GM12891 (cell line): ENCODE measurements around the gene MDFI.

ENCODE experiments used
- POLR2A ChIP-seq: IDR thresholded peaks from 2 replicates; pipeline ENCODE4 v1.6.1; 2011; ENCODE audit warnings: low read depth, low read length, control low read depth
- POLR2AphosphoS5 ChIP-seq: IDR thresholded peaks from 2 replicates; pipeline ENCODE4 v1.6.1; 2011; ENCODE audit warnings: low read depth, low read length, control low read depth
- POU2F2 ChIP-seq: IDR thresholded peaks from 2 replicates; pipeline ENCODE4 v1.6.1; 2011; ENCODE audit warnings: low read depth, mild to moderate bottlenecking, control low read depth, low read length, moderate library complexity
- TAF1 ChIP-seq: IDR thresholded peaks from 2 replicates; pipeline ENCODE4 v1.6.1; 2011; ENCODE audit warnings: low read depth, low read length, control low read depth

DNA sequence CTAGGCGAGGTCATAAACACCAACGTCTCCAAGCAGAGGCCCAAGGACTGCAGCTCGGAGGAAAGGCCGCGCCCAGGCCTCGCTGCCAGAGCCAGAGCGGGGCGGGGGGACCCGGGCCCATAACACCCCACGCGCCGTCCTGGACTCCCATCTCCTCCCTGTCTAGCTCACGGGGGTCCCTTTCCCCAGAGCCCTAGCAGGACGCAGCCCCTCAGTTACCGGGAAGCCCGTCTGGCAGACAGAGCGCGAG lies 44.9 kb downstream of the MDFI start:
- TF ChIP-seq POU2F2: no peak
- no peak for TF ChIP-seq POLR2A
- TF ChIP-seq POLR2AphosphoS5: no peak
- TF ChIP-seq TAF1: no peak
